RWPE2 (cell line): ENCODE results near the gene TERT.
A peak's percentile ranks its signal among the peaks of the same experiment; 100 is the strongest.

Experiments
- ATAC-seq: fragments of 200-7000 bp; cut with Tn5 transposase; 3 replicates; pipeline ENCODE4 v1.9.1; 2021; ENCODE audit warnings: low read depth
- DNase-seq: peaks from one replicate; pipeline ENCODE4 v3.0.0-alpha.2; 2020; ENCODE audit warnings: low spot score
- H3K27ac ChIP-seq: fragments of 450-650 bp; 2 replicates; pipeline ENCODE4 v1.5.1; 2017; ENCODE audit warnings: mild to moderate bottlenecking; ENCODE audit not compliant: poor library complexity, severe bottlenecking
- H3K27me3 ChIP-seq: fragments of 250-450 bp; sonication (Bioruptor Pico); 2 replicates; pipeline ENCODE4 v1.5.1; 2021; ENCODE audit warnings: mild to moderate bottlenecking, moderate library complexity; ENCODE audit not compliant: insufficient read depth, poor library complexity, severe bottlenecking
- H3K36me3 ChIP-seq: fragments of 250-450 bp; sonication (Bioruptor Pico); 2 replicates; pipeline ENCODE4 v1.5.1; 2020; ENCODE audit warnings: low read depth, mild to moderate bottlenecking, moderate library complexity
- H3K4me1 ChIP-seq: fragments of 250-450 bp; sonication (Bioruptor Pico); 2 replicates; pipeline ENCODE4 v1.5.1; 2021; ENCODE audit warnings: mild to moderate bottlenecking, moderate library complexity; ENCODE audit not compliant: insufficient read depth, poor library complexity, severe bottlenecking
- H3K4me3 ChIP-seq: fragments of 250-450 bp; sonication (Bioruptor Pico); 2 replicates; pipeline ENCODE4 v1.5.1; 2021; ENCODE audit warnings: mild to moderate bottlenecking, moderate library complexity; ENCODE audit not compliant: severe bottlenecking
- H3K9me3 ChIP-seq: fragments of 250-450 bp; sonication (Bioruptor Pico); 2 replicates; pipeline ENCODE4 v1.5.1; 2021; ENCODE audit warnings: mild to moderate bottlenecking, moderate library complexity; ENCODE audit not compliant: severe bottlenecking
- TF ChIP-seq, protein P1 (sequence below): fragments of 450-650 bp; IDR thresholded peaks from one replicate; pipeline ENCODE4 v1.5.1; 2017; ENCODE audit warnings: mild to moderate bottlenecking, moderate library complexity; ENCODE audit not compliant: poor library complexity, severe bottlenecking

The TERT gene

DNA sequence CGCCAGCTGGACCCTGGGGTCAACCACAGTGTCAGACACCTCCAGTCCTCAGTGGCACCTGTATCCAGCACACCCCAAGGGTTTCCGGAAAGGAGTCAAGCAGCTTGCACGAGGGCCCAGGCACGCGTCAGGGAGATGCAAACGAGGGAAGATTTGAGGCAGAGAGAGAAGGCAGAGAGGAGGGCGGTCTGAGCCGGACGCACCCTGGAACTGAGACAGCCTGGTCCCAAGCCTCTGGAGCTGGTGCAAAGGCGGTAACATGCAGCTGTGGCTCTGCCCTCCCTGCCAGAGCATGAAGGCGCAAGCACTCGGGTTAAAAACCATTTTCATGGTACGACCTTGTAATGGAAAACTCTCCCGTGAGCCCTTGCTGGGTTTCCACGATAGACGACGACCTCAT, 37.5 kb downstream of the TERT start:
- H3K27ac ChIP-seq, result no peak overlapping the region
- H3K36me3 ChIP-seq, result no peaks in the 10 kb centered on the region
- no peaks in the 10 kb centered on the region for H3K27me3 ChIP-seq
- DNase-seq (no peak), ATAC-seq (no peak)
- H3K4me1 ChIP-seq, result no peaks in the 10 kb centered on the region
- H3K9me3 ChIP-seq, result no peaks in the 10 kb centered on the region
- TF ChIP-seq, protein P1, sequence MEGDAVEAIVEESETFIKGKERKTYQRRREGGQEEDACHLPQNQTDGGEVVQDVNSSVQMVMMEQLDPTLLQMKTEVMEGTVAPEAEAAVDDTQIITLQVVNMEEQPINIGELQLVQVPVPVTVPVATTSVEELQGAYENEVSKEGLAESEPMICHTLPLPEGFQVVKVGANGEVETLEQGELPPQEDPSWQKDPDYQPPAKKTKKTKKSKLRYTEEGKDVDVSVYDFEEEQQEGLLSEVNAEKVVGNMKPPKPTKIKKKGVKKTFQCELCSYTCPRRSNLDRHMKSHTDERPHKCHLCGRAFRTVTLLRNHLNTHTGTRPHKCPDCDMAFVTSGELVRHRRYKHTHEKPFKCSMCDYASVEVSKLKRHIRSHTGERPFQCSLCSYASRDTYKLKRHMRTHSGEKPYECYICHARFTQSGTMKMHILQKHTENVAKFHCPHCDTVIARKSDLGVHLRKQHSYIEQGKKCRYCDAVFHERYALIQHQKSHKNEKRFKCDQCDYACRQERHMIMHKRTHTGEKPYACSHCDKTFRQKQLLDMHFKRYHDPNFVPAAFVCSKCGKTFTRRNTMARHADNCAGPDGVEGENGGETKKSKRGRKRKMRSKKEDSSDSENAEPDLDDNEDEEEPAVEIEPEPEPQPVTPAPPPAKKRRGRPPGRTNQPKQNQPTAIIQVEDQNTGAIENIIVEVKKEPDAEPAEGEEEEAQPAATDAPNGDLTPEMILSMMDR, result no peak
- H3K4me3 ChIP-seq, result no peak overlapping the region

DNA sequence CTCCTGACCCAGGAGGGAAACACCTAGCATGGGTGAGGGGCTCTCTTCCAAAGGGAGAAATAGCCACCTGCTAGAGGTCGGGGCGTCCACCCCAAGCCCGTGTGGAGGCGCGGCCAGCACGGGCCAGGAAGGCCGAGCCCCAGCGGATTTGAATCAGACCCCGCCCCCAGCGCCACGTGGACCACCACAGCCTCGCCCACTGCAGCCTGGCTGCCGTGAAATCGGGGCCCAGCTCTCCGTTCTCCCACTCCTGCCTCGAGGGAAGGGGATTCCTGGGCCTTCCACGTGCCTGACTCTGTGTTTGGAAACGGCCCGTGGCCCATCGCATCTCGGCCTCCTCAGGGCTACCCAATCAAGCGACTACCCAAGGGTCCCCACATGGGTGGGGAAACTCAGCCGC, 38.1 kb downstream of the TERT start:
- DNase-seq (no peak), ATAC-seq (no peak)
- H3K4me3 ChIP-seq, result no peak overlapping the region
- no peaks in the 10 kb centered on the region for H3K36me3 ChIP-seq
- H3K4me1 ChIP-seq, result no peaks in the 10 kb centered on the region
- H3K27me3 ChIP-seq, result no peaks in the 10 kb centered on the region
- no peaks in the 10 kb centered on the region for H3K9me3 ChIP-seq
- TF ChIP-seq, protein P1, result no peak
- H3K27ac ChIP-seq, result no peak overlapping the region

DNA sequence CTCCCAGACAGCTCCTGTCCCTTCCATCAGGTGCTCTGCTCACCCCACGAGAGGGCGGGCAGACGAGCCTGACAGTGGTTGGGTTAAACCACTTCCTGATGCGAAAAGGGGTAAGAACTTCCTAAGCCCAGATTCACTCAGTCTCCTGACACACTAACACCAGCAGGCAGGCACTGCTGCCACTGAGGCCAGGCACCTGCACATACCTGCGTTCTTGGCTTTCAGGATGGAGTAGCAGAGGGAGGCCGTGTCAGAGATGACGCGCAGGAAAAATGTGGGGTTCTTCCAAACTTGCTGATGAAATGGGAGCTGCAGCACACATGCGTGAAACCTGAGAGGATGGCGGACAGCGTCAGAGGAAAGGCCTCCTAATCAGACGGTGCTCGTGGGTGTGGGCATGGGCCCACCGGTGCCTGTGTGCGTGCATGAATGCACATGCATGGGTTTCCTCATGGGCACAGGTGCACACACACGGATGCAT, 39.7 kb downstream of the TERT start:
- Histone ChIP-seq H3K36me3 (no peaks in the 10 kb centered on the region), H3K27ac (no peak overlapping the region), H3K9me3 (no peaks in the 10 kb centered on the region), H3K4me1 (no peaks in the 10 kb centered on the region), H3K27me3 (no peaks in the 10 kb centered on the region), H3K4me3 (no peak overlapping the region)
- TF ChIP-seq, protein P1, result no peak
- no peak for DNase-seq
- ATAC-seq, result peak; percentile 14; the same call in 2 of the 3 replicates

DNA sequence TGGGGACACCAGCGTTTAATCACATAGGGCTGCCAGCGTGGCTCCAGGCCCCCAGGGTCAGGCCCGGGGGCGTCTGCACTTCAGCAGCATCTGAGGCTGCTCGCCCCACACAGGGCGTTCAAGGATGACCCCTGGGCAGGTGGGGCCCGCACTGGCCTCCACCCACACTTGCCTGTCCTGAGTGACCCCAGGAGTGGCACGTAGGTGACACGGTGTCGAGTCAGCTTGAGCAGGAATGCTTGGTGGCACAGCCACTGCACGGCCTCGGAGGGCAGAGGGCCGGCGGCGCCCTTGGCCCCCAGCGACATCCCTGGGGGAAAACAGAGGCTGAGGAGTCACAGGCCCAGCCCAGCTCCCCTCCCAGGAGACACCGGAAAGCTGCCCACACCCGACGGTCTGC, 40.7 kb downstream of the TERT start:
- Histone ChIP-seq H3K27me3 (no peaks in the 10 kb centered on the region), H3K9me3 (no peaks in the 10 kb centered on the region), H3K4me3 (no peak overlapping the region), H3K4me1 (no peaks in the 10 kb centered on the region), H3K36me3 (no peaks in the 10 kb centered on the region), H3K27ac (no peak overlapping the region)
- TF ChIP-seq, protein P1, result no peak
- DNase-seq (no peak), ATAC-seq (no peak)

DNA sequence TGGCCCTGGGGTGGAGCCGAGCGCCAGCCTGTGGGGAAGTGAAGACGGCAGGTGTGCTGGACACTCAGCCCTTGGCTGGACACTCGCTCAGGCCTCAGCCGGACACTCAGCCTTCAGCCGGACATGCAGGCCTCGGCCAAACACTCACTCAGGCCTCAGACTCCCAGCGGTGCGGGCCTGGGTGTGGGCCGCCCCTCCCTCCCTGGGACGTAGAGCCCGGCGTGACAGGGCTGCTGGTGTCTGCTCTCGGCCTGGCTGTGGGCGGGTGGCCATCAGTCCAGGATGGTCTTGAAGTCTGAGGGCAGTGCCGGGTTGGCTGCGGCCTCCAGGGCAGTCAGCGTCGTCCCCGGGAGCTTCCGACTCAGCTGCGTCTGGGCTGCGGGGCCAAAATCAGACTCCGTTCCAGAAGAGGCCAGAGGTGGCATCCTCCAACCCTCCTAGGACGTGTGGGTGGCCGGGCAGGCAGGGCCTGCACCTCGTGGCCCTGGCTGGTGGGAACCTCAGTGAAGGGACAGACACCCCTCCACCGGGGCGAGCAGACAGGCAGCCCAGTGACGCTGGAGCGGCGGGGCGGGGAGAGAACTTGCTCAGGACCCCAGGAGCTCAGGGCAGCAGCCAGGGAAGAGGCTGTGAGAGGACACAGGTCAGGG, 41.3 kb downstream of the TERT start:
- Histone ChIP-seq H3K27ac (no peak overlapping the region), H3K36me3 (no peaks in the 10 kb centered on the region), H3K4me3 (no peak overlapping the region), H3K4me1 (no peaks in the 10 kb centered on the region), H3K9me3 (no peaks in the 10 kb centered on the region), H3K27me3 (no peaks in the 10 kb centered on the region)
- DNase-seq (no peak), ATAC-seq (no peak)
- TF ChIP-seq, protein P1, result no peak
